CD14-positive monocyte (primary cell): ENCODE results near the gene GYPC. TPM values are rescaled to one million over a fixed set of nuclear protein-coding genes. Genes with fewer than 3 reads are reported as not detected.
A peak's percentile ranks its signal among the peaks of the same experiment; 100 is the strongest.

Experiments used
- DNase-seq, 3 donors: peaks; one replicate each; pipeline ENCODE4 v3.0.0-alpha.2; 2011 to 2022
- H2AFZ ChIP-seq: 2 replicates; pipeline ENCODE4 v1.6.0; 2012; ENCODE audit warnings: mild to moderate bottlenecking, low read depth, low read length, inconsistent platforms; ENCODE audit not compliant: insufficient read depth, poor library complexity, severe bottlenecking
- H3K27ac ChIP-seq, 2 donors: 1 replicate in 1 of 2; 2 replicates in 1 of 2; pipeline ENCODE4 v1.5.1; 2012 to 2013; ENCODE audit warnings: low read length in 2 of 2, control low read depth in 1 of 2, inconsistent platforms in 1 of 2, low read depth in 1 of 2, mild to moderate bottlenecking in 1 of 2
- H3K27me3 ChIP-seq, 2 donors: one replicate each; pipeline versions ENCODE4 v1.6.0 to v1.6.1; 2011 to 2013; ENCODE audit warnings: low read length in 2 of 2; ENCODE audit not compliant: control insufficient read depth in 2 of 2, insufficient read depth in 2 of 2
- H3K36me3 ChIP-seq, 2 donors: replicated peaks in 1 of 2; 1 replicate in 1 of 2; 2 replicates in 1 of 2; pipeline versions ENCODE4 v1.5.1 to v1.6.1; 2012 to 2013; ENCODE audit warnings: low read length in 2 of 2, control low read depth in 1 of 2, inconsistent platforms in 1 of 2, mild to moderate bottlenecking in 1 of 2; ENCODE audit not compliant: insufficient read depth in 2 of 2, control insufficient read depth in 1 of 2
- H3K4me1 ChIP-seq, 2 donors: 1 replicate in 1 of 2; 2 replicates in 1 of 2; pipeline versions ENCODE4 v1.5.1 to v1.6.1; 2012 to 2013; ENCODE audit warnings: low read length in 2 of 2, control low read depth in 1 of 2, inconsistent platforms in 1 of 2, mild to moderate bottlenecking in 1 of 2, moderate library complexity in 1 of 2; ENCODE audit not compliant: insufficient read depth in 2 of 2, control insufficient read depth in 1 of 2
- H3K4me2 ChIP-seq: replicated peaks from 2 replicates; pipeline ENCODE3; 2012; ENCODE audit warnings: low read length, moderate library complexity, mild to moderate bottlenecking; ENCODE audit not compliant: poor library complexity, severe bottlenecking; ENCODE audit errors: extremely low read depth
- H3K4me3 ChIP-seq, 3 experiments: fragments of 200-600 bp in 1 of 3; sonication (generic) in 1 of 3; replicated peaks in 1 of 3; 1 replicate in 2 of 3; 2 replicates in 1 of 3; pipeline ENCODE4 v1.5.1; 2011 to 2013; ENCODE audit warnings: low read length in 3 of 3, mild to moderate bottlenecking in 3 of 3, control low read depth in 2 of 3, low read depth in 2 of 3, inconsistent platforms in 1 of 3, moderate library complexity in 1 of 3
- H3K79me2 ChIP-seq: 2 replicates; pipeline ENCODE4 v1.6.0; 2012; ENCODE audit warnings: mild to moderate bottlenecking, control low read depth, inconsistent platforms, low read length, moderate library complexity; ENCODE audit not compliant: insufficient read depth
- H3K9ac ChIP-seq: 2 replicates; pipeline ENCODE4 v1.6.0; 2017; ENCODE audit warnings: low read length, mild to moderate bottlenecking; ENCODE audit not compliant: insufficient read depth, poor library complexity, severe bottlenecking
- H3K9me3 ChIP-seq, 2 donors: replicated peaks in 1 of 2; 1 replicate in 1 of 2; 2 replicates in 1 of 2; pipeline versions ENCODE4 v1.5.1 to v1.6.1; 2012 to 2013; ENCODE audit warnings: low read length in 2 of 2, control low read depth in 1 of 2; ENCODE audit not compliant: control insufficient read depth in 1 of 2, insufficient read depth in 1 of 2
- H4K20me1 ChIP-seq: 2 replicates; pipeline ENCODE4 v1.6.0; 2012; ENCODE audit warnings: mild to moderate bottlenecking, low read length, control low read depth, moderate library complexity; ENCODE audit not compliant: insufficient read depth
- H3K27ac Mint-ChIP-seq, 7 donors: one replicate each; pipeline ENCODE4 v1.8.0; 2020; ENCODE audit warnings: mild to moderate bottlenecking in 7 of 7, mixed read lengths in 7 of 7, moderate library complexity in 6 of 7, inconsistent platforms in 2 of 7
- H3K27me3 Mint-ChIP-seq, 3 donors: one replicate each; pipeline ENCODE4 v1.8.0; 2021 to 2022; ENCODE audit warnings: low read depth in 3 of 3, mild to moderate bottlenecking in 3 of 3, mixed read lengths in 3 of 3, moderate library complexity in 3 of 3, inconsistent platforms in 1 of 3
- H3K36me3 Mint-ChIP-seq, 2 donors: one replicate each; pipeline ENCODE4 v1.8.0; 2020; ENCODE audit warnings: mixed read lengths in 2 of 2, inconsistent platforms in 1 of 2, mild to moderate bottlenecking in 1 of 2
- H3K4me1 Mint-ChIP-seq: one replicate; pipeline ENCODE4 v1.8.0; 2020; ENCODE audit warnings: mild to moderate bottlenecking, mixed read lengths
- H3K4me3 Mint-ChIP-seq, 2 donors: one replicate each; pipeline ENCODE4 v1.8.0; 2020; ENCODE audit warnings: mild to moderate bottlenecking in 2 of 2, mixed read lengths in 2 of 2, moderate library complexity in 1 of 2
- H3K9me3 Mint-ChIP-seq, 7 donors: one replicate each; pipeline ENCODE4 v1.8.0; 2020 to 2022; ENCODE audit warnings: mixed read lengths in 7 of 7, mild to moderate bottlenecking in 6 of 7, moderate library complexity in 6 of 7, inconsistent platforms in 2 of 7
- WGBS: methylation state at CpG from one replicate; pipeline ENCODE4 v1.1.5; 2013; ENCODE audit warnings: missing lambda C conversion rate; ENCODE audit not compliant: insufficient coverage; 5-methylcytosine and 5-hydroxymethylcytosine counted together
- intact Hi-C, 2 donors: fragments of 100-400 bp; cut with micrococcal nuclease; formaldehyde crosslinking; loops; one replicate each; pipeline versions ENCODE4 v1.15.0 to v1.15.1; 2023
- polyA plus RNA-seq, 3 donors: library from polyadenylated mRNA; depleted of rRNA in 1 of 3; unstranded in 2 of 3; stranded (reverse) in 1 of 3; fragments of 300-500 nt in 2 of 3; fragments of >200 nt in 1 of 3; fragmentation: Illumina TruSeq in 2 of 3; gene quantifications; 1 replicate in 2 of 3; 2 replicates in 1 of 3; pipeline ENCODE4 v1.2.3, GENCODE V29; 2012 to 2021
- TF ChIP-seq, protein P1 (sequence below): fragments of 200-600 bp; IDR thresholded peaks from one replicate; pipeline ENCODE4 v1.8.0; 2022; ENCODE audit warnings: antibody characterized with exemption, mild to moderate bottlenecking

GYPC gene
- polyA plus RNA-seq, 3 donors: 20.0 to 36.1 (median 21.7) TPM

DNA sequence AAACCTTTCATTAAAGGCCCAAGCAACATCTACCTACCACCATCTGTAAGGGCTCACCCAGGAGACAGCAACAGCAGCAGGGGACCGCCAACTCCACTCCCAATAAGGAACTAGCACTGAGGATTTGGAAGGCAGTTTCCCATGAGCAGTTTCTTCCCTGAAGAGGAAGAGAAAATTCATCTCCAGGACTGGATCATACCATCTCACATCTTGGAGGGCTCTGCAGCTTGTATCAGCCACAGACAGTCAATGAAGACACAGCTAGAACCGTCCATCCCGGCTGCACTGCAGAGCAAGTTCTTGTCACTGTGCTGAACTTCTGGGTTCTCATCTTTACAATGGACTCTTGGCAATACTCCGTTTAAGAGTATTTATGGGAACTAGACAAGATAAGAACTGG is 2.8 kb upstream of the GYPC start:
- Histone ChIP-seq H3K4me1 (peaks cover 28 to 32% of the 10 kb centered on the region in 2 donors), H3K36me3 (no peaks in the 10 kb centered on the region), H4K20me1 (no peaks in the 10 kb centered on the region), H3K4me3 (no peak overlapping the region), H3K27ac (no peak overlapping the region), H3K27me3 (no peaks in the 10 kb centered on the region), H3K9me3 (no peaks in the 10 kb centered on the region), H3K4me2 (no peak overlapping the region), H2AFZ (no peak overlapping the region), H3K79me2 (peaks cover 31% of the 10 kb centered on the region), H3K9ac (no peak overlapping the region)
- DNase-seq: peak in 1 of 3 donors; percentile 4
- TF ChIP-seq, protein P1, sequence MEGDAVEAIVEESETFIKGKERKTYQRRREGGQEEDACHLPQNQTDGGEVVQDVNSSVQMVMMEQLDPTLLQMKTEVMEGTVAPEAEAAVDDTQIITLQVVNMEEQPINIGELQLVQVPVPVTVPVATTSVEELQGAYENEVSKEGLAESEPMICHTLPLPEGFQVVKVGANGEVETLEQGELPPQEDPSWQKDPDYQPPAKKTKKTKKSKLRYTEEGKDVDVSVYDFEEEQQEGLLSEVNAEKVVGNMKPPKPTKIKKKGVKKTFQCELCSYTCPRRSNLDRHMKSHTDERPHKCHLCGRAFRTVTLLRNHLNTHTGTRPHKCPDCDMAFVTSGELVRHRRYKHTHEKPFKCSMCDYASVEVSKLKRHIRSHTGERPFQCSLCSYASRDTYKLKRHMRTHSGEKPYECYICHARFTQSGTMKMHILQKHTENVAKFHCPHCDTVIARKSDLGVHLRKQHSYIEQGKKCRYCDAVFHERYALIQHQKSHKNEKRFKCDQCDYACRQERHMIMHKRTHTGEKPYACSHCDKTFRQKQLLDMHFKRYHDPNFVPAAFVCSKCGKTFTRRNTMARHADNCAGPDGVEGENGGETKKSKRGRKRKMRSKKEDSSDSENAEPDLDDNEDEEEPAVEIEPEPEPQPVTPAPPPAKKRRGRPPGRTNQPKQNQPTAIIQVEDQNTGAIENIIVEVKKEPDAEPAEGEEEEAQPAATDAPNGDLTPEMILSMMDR: no peak
- 40% methylated on average over 1 of the region's 4 CpGs for WGBS
- intact Hi-C loops: loop anchor here in 1 of 2 donors (10.0 kb wide), 1 partner anchor 412 kb away; no protein-coding TSS in a partner anchor
- Mint-ChIP-seq H3K4me3 (peak overlapping the region in 1 of 2 donors; percentile 6), H3K4me1 (peaks cover 35% of the 10 kb centered on the region), H3K9me3 (peaks cover 2 to 16% (median 6%) of the 10 kb centered on the region in 7 donors), H3K27ac (no peak overlapping the region), H3K27me3 (peaks cover 0 to 2% (median 2%) of the 10 kb centered on the region in 3 donors), H3K36me3 (peaks cover 0 to 1% of the 10 kb centered on the region in 2 donors)

DNA sequence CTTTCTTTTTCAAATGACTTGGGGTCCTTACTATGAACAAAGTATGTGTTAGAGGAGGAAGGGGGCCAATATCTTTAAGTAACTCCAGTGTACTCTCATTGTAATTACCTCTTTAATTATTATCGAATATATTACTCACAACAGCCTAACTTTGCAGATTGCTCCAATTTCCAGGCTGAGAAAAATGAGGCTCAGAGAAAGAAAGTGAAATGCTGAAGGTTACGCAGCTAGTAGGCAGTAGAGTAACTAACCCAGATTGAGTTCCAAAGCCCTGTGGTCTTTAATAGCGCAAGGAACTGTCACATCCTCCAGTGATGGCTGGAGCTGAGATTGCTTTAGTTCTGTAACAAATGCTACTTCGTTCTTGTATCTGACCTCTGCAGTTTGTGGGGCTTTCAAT is 2.2 kb upstream of the GYPC start:
- no peaks in the 10 kb centered on the region for H3K27me3 ChIP-seq
- intact Hi-C loops: loop anchor here in 1 of 2 donors (10.0 kb wide), 1 partner anchor 411 kb away; no protein-coding TSS in a partner anchor
- Mint-ChIP-seq H3K4me1 (peaks cover 39% of the 10 kb centered on the region), H3K27ac (no peak overlapping the region), H3K27me3 (peaks cover 0 to 2% (median 2%) of the 10 kb centered on the region in 3 donors), H3K36me3 (peaks cover 0 to 4% of the 10 kb centered on the region in 2 donors), H3K9me3 (peaks cover 2 to 16% (median 6%) of the 10 kb centered on the region in 7 donors), H3K4me3 (no peak overlapping the region)
- H3K27ac ChIP-seq: no peak overlapping the region
- H3K4me1 ChIP-seq: peaks cover 34 to 38% of the 10 kb centered on the region in 2 donors
- H3K4me3 ChIP-seq: no peak overlapping the region
- H3K9ac ChIP-seq: no peak overlapping the region
- H3K4me2 ChIP-seq: no peak overlapping the region
- 100% methylated on average over 2 of the region's 4 CpGs for WGBS
- H3K79me2 ChIP-seq: peaks cover 37% of the 10 kb centered on the region
- H3K9me3 ChIP-seq: no peaks in the 10 kb centered on the region
- DNase-seq: no peak
- no peaks in the 10 kb centered on the region for H3K36me3 ChIP-seq
- no peaks in the 10 kb centered on the region for H4K20me1 ChIP-seq
- TF ChIP-seq, protein P1: no peak
- no peak overlapping the region for H2AFZ ChIP-seq
